HepG2 (cell line): ENCODE results near the gene SHCBP1L. TPM values are rescaled to one million over a fixed set of nuclear protein-coding genes. Genes with fewer than 3 reads are reported as not detected.
A peak's percentile ranks its signal among the peaks of the same experiment; 100 is the strongest.

ENCODE experiments used
- ATAC-seq: fragments of 200-7000 bp; cut with Tn5 transposase; 3 replicates; pipeline ENCODE4 v1.9.1; 2020; ENCODE audit warnings: mild to moderate bottlenecking, moderate library complexity
- BruUV-seq: library from RNA; stranded (reverse); fragments of 400-500 nt; replicated peaks from 2 replicates; lab custom pipeline; 2021; lab: Mats Ljungman, UMichigan
- CTCF ChIA-PET: fragments of 300-600 bp; formaldehyde crosslinking; extraction: SDS; loops from one replicate; lab custom pipeline; 2021; ENCODE audit warnings: low total read pairs, inconsistent platforms, low intra/inter-chr PET ratio; lab: Yijun Ruan, JAX
- POLR2A ChIA-PET: fragments of 350-600 bp; sonication (Branson Sonifier 250); formaldehyde crosslinking; loops from one replicate; lab custom pipeline; 2020; ENCODE audit warnings: antibody characterized with exemption, inconsistent platforms; lab: Yijun Ruan, JAX
- DNase-seq: peaks from one replicate; pipeline ENCODE4 v3.0.0-alpha.2; 2015; ENCODE audit warnings: low spot score
- FAIRE-seq: peaks from 3 replicates; lab custom pipeline; 2011; peaks lifted over from hg19 to GRCh38; lab: Jason Lieb, UNC
- H2AFZ ChIP-seq: one replicate; pipeline ENCODE4 v1.6.1; 2011; ENCODE audit warnings: low read length, inconsistent platforms
- H3K27ac ChIP-seq: fragments of 300-600 bp; 3 replicates; pipeline ENCODE4 v1.8.0; 2011; ENCODE audit warnings: mixed run types, mild to moderate bottlenecking, mixed read lengths, low read length, inconsistent platforms; ENCODE audit not compliant: insufficient read depth; ENCODE audit errors: extremely low read length
- H3K27me3 ChIP-seq, 2 experiments: fragments of 200-600 bp in 1 of 2; 2 replicates in 1 of 2; 3 replicates in 1 of 2; pipeline versions ENCODE4 v1.6.0 to v1.8.0; 2011; ENCODE audit warnings: low read length in 2 of 2, mild to moderate bottlenecking in 2 of 2, moderate library complexity in 2 of 2, inconsistent platforms in 1 of 2; ENCODE audit not compliant: insufficient read depth in 2 of 2, control insufficient read depth in 1 of 2
- H3K36me3 ChIP-seq, 2 experiments: fragments of 200-600 bp in 1 of 2; replicated peaks in 1 of 2; 2 replicates in 1 of 2; 3 replicates in 1 of 2; pipeline versions ENCODE4 v1.5.1 to v1.8.0; 2011; ENCODE audit warnings: low read length in 2 of 2, inconsistent platforms in 1 of 2; ENCODE audit not compliant: insufficient read depth in 2 of 2, control insufficient read depth in 1 of 2
- H3K4me1 ChIP-seq: 2 replicates; pipeline ENCODE4 v1.5.1; 2012; ENCODE audit warnings: low read length, inconsistent platforms; ENCODE audit not compliant: insufficient read depth
- H3K4me2 ChIP-seq: 2 replicates; pipeline ENCODE4 v1.6.0; 2011; ENCODE audit warnings: low read depth, low read length, inconsistent platforms
- H3K4me3 ChIP-seq, 3 experiments: fragments of 200-600 bp in 1 of 3; sonication (generic), shearing (Covaris generic) in 1 of 3; replicated peaks in 1 of 3; 2 replicates each; pipeline ENCODE4 v1.5.1; 2011 to 2016; ENCODE audit warnings: low read length in 3 of 3, inconsistent platforms in 2 of 3, low read depth in 2 of 3, mild to moderate bottlenecking in 2 of 3, control low read depth in 1 of 3, mixed read lengths in 1 of 3; ENCODE audit not compliant: insufficient read depth in 1 of 3
- H3K79me2 ChIP-seq: one replicate; pipeline ENCODE4 v1.6.1; 2011; ENCODE audit warnings: low read length, inconsistent platforms; ENCODE audit not compliant: insufficient read depth
- H3K9ac ChIP-seq: 2 replicates; pipeline ENCODE4 v1.6.0; 2011; ENCODE audit warnings: mild to moderate bottlenecking, low read depth, low read length, inconsistent platforms; ENCODE audit not compliant: insufficient read depth
- H3K9me3 ChIP-seq: 2 replicates; pipeline ENCODE4 v1.5.1; 2012; ENCODE audit warnings: mild to moderate bottlenecking, low read length
- H4K20me1 ChIP-seq: 2 replicates; pipeline ENCODE4 v1.6.0; 2011; ENCODE audit warnings: inconsistent platforms, mild to moderate bottlenecking, low read length, moderate library complexity; ENCODE audit not compliant: insufficient read depth
- ASH2L ChIP-seq: fragments of 300-600, 200-600 bp; sonication (generic); IDR thresholded peaks from 2 replicates; pipeline ENCODE4 v1.7.0; 2017; ENCODE audit warnings: low read depth, mild to moderate bottlenecking, moderate library complexity, mixed read lengths, low read length; ENCODE audit not compliant: insufficient read length
- KMT2A ChIP-seq: sonication (generic); formaldehyde crosslinking; IDR thresholded peaks from 2 replicates; pipeline ENCODE4 v1.4.0; 2020; ENCODE audit warnings: missing genetic modification reagents
- RBM22 ChIP-seq: fragments of 200-400 bp; formaldehyde crosslinking; optimal IDR thresholded peaks from 2 replicates; pipeline ENCODE3; 2017; ENCODE audit warnings: mild to moderate bottlenecking, low read length, moderate library complexity
- ZNF788 ChIP-seq: sonication (generic); formaldehyde crosslinking; IDR thresholded peaks from 2 replicates; pipeline ENCODE4 v1.5.0; 2020; ENCODE audit warnings: mild to moderate bottlenecking, missing genetic modification reagents, borderline replicate concordance
- ZNF891 ChIP-seq: sonication (generic); formaldehyde crosslinking; IDR thresholded peaks from 2 replicates; pipeline ENCODE4 v1.5.0; 2020; ENCODE audit warnings: mild to moderate bottlenecking, missing genetic modification reagents
- WGBS: methylation state at CpG from one replicate; pipeline ENCODE4 v1.1.6; 2017; ENCODE audit warnings: low lambda C conversion rate; 5-methylcytosine and 5-hydroxymethylcytosine counted together
- in situ Hi-C: cut with HindIII; loops from 2 replicates; pipeline ENCODE4 v1.10.0; 2017; ENCODE audit warnings: low pct_unique_long_range_greater_than_20kb; ENCODE audit not compliant: extremely low pct_ligation_motif_present
- intact Hi-C: fragments of 100-400 bp; cut with micrococcal nuclease; formaldehyde crosslinking; loops from one replicate; pipeline ENCODE4 v1.10.0; 2022; ENCODE audit not compliant: unreplicated experiment
- polyA plus RNA-seq, 8 experiments: library from polyadenylated mRNA; depleted of rRNA in 3 of 8; stranded (reverse) in 7 of 8; unstranded in 1 of 8; fragments of >200 nt; fragmentation: Illumina TruSeq in 4 of 8; extraction: Trizol in 4 of 8; gene quantifications; 2 replicates each; pipeline versions ENCODE4 v1.2.1 to v1.2.3, GENCODE V29; 2011 to 2016; ENCODE audit warnings: low read depth in 4 of 8, missing spikeins in 1 of 8, mixed read lengths in 1 of 8; ENCODE audit not compliant: insufficient read depth in 1 of 8
- total RNA-seq, 5 experiments: library from RNA; depleted of rRNA; stranded (reverse); fragments of >200 nt; fragmentation: Illumina TruSeq; extraction: Trizol; gene quantifications; 2 replicates each; pipeline ENCODE4 v1.2.3, GENCODE V29; 2016; ENCODE audit warnings: low read depth in 1 of 5
- TF ChIP-seq, protein P1 (sequence below): sonication (generic); formaldehyde crosslinking; IDR thresholded peaks from 2 replicates; pipeline ENCODE4 v1.5.0; 2020; ENCODE audit warnings: mild to moderate bottlenecking, missing genetic modification reagents

SHCBP1L gene
- total and polyA plus RNA-seq, 2 of the 13 experiments (the other 11 are each of a cell fraction or from before 2014, with no cell fraction given) = not detected

DNA sequence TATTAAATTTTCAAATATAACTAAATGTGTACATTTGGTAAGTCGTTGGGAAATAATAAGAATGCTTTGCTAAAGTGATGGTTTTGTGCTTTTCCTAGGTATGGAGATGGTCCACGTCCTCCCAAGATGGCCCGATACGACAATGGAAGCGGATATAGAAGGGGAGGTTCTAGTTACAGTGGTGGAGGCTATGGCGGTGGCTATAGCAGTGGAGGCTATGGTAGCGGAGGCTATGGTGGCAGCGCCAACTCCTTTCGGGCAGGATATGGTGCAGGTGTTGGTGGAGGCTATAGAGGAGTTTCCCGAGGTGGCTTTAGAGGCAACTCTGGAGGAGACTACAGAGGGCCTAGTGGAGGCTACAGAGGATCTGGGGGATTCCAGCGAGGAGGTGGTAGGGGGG lies 66.0 kb downstream of the SHCBP1L start:
- no peaks in the 10 kb centered on the region for H3K9me3 ChIP-seq
- ChIA-PET POLR2A (no interaction called here), CTCF (no interaction called here)
- WGBS = 97% methylated on average over 11 of the region's 11 CpGs
- no peak for ATAC-seq
- no peak overlapping the region for H3K27ac ChIP-seq
- in situ Hi-C loops (no loop called here), intact Hi-C loops (no loop called here)
- H4K20me1 ChIP-seq = peaks cover 3% of the 10 kb centered on the region; the same call in 1 of the 2 replicates
- FAIRE-seq = no peak
- no peak overlapping the region for H3K9ac ChIP-seq
- peaks cover 15 to 55% of the 10 kb centered on the region in 2 experiments for H3K36me3 ChIP-seq
- no TSS peak for BruUV-seq
- no peaks in the 10 kb centered on the region for H3K27me3 ChIP-seq
- H3K4me3 ChIP-seq = no peak overlapping the region
- no peaks in the 10 kb centered on the region for H3K4me1 ChIP-seq
- DNase-seq = no peak
- TF ChIP-seq RBM22 (peak; percentile 72), ASH2L (no peak)
- H2AFZ ChIP-seq = no peak overlapping the region
- H3K79me2 ChIP-seq = no peaks in the 10 kb centered on the region
- H3K4me2 ChIP-seq = no peak overlapping the region

DNA sequence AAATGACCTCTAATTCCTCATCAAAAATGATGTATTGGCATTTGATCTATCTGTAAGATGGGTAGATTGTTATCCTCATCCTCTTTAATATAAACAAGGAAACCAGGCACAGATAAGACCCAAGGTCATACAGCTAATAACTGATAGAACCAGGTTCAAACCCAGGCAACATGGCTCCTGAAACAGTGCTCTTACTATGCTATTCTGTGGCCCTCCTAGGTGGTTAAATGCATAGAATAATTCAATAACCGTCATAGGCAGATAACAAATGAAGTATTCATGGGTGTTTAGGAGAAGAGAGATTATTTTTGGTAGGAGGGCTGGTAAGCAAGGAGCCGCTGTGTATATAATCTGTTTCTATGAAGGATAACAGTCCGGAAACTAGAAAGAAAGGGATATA lies 67.4 kb downstream of the SHCBP1L start:
- no peak for TF ChIP-seq ZNF788 (CRISPR knock-in tag)
- peak; percentile 50 for TF ChIP-seq RBM22
- TF ChIP-seq ZNF891 (CRISPR knock-in tag) = no peak
- TF ChIP-seq, protein P1, sequence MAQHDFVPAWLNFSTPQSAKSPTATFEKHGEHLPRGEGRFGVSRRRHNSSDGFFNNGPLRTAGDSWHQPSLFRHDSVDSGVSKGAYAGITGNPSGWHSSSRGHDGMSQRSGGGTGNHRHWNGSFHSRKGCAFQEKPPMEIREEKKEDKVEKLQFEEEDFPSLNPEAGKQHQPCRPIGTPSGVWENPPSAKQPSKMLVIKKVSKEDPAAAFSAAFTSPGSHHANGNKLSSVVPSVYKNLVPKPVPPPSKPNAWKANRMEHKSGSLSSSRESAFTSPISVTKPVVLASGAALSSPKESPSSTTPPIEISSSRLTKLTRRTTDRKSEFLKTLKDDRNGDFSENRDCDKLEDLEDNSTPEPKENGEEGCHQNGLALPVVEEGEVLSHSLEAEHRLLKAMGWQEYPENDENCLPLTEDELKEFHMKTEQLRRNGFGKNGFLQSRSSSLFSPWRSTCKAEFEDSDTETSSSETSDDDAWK (CRISPR knock-in tag) = no peak
- TF ChIP-seq KMT2A (CRISPR knock-in tag) = no peak
- FAIRE-seq = no peak
- Histone ChIP-seq H3K79me2 (no peaks in the 10 kb centered on the region), H3K9me3 (no peaks in the 10 kb centered on the region), H3K4me3 (no peak overlapping the region), H3K27me3 (no peaks in the 10 kb centered on the region), H3K36me3 (peaks cover 20 to 68% of the 10 kb centered on the region in 2 experiments), H4K20me1 (peaks cover 3% of the 10 kb centered on the region; the same call in 1 of the 2 replicates), H3K9ac (no peak overlapping the region), H2AFZ (no peak overlapping the region), H3K4me2 (no peak overlapping the region), H3K4me1 (no peaks in the 10 kb centered on the region), H3K27ac (no peak overlapping the region)
- intact Hi-C loops = no loop called here
- ATAC-seq = no peak
- in situ Hi-C loops = no loop called here
- ChIA-PET CTCF (no interaction called here), POLR2A (no interaction called here)
- DNase-seq = no peak
- 100% methylated on average over 3 of the region's 3 CpGs for WGBS
- BruUV-seq = no TSS peak
